ENCODE data around the gene TCP11.
A peak's percentile ranks its signal among the peaks of the same experiment; 100 is the strongest.

Gene TCP11

DNA sequence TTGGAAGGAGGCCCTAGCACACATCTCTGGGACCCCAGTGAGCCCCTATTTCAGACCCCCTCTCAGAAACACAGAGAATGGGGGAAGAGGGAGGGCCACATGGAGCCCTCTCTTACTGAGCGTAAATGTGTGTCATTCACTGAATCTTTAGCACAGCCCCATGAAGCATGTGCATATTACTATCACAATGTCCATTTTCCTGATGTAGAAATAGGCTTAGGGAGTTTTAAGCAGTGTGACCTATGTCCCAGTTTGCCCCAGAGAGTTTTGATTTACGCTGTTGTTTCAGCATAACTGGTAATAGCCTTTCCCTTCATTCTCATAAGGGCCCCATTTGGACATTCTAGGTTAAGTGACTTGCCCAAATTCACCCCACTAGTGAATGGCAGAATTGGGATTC is 25.0 kb upstream of the TCP11 start:
- no peaks in the 10 kb centered on the region for H3K36me3 ChIP-seq
- peaks cover 0 to 34% (median 14%) of the 10 kb centered on the region in 4 donors for H3K4me1 ChIP-seq
- intact Hi-C loops (cut with DNase I; ENCODE audit: low total_unique reads) = no loop called here
- H3K4me3 ChIP-seq = no peak overlapping the region
- peak overlapping the region in 1 of 2 donors; percentile 30 for H3K27ac ChIP-seq
- no peaks in the 10 kb centered on the region for H3K9me3 ChIP-seq
- no peak for TF ChIP-seq CTCF (IDR thresholded peaks at IDR 0.05)
- no peak for DNase-seq
- no peaks in the 10 kb centered on the region for H3K27me3 ChIP-seq

GRCh38 chr6:35165630-35166071 is 24.5 kb upstream of the TCP11 start:
- DNase-seq = no peak
- no peaks in the 10 kb centered on the region for H3K36me3 ChIP-seq
- intact Hi-C loops (cut with DNase I; ENCODE audit: low total_unique reads) = no loop called here
- H3K4me3 ChIP-seq = no peak overlapping the region
- H3K9me3 ChIP-seq = no peaks in the 10 kb centered on the region
- peaks cover 0 to 39% (median 14%) of the 10 kb centered on the region in 4 donors for H3K4me1 ChIP-seq
- H3K27me3 ChIP-seq = no peaks in the 10 kb centered on the region
- peak overlapping the region in 1 of 2 donors; percentile 30 for H3K27ac ChIP-seq
- no peak for TF ChIP-seq CTCF (IDR thresholded peaks at IDR 0.05)

GRCh38 chr6:35164868-35165267 is 23.7 kb upstream of the TCP11 start:
- Histone ChIP-seq H3K27me3 (no peaks in the 10 kb centered on the region), H3K36me3 (no peaks in the 10 kb centered on the region), H3K4me3 (no peak overlapping the region), H3K4me1 (peaks cover 0 to 39% (median 14%) of the 10 kb centered on the region in 4 donors), H3K27ac (no peak overlapping the region), H3K9me3 (no peaks in the 10 kb centered on the region)
- DNase-seq = no peak
- TF ChIP-seq CTCF (IDR thresholded peaks at IDR 0.05) = no peak
- intact Hi-C loops (cut with DNase I; ENCODE audit: low total_unique reads) = no loop called here

DNA sequence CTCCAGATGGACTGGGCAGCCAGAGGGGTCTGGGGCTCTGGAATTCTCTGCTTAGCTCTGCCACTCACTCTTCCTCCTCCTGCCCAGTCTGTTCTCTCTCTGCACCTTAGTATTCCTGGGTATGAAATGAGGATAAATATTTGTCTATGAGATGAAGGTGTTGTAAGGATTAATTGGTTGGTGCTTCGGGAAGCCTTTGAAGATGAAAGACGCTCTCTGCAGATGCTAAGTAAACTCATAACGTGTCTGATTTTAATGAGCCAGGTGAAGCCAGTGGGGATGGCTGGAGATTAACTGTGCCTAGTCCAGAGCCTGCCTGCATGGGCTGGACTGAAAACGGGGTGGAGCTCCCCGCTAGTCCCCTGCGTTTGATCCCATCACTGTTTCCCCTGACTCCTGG is 23.1 kb upstream of the TCP11 start:
- H3K4me1 ChIP-seq = peaks cover 0 to 39% (median 14%) of the 10 kb centered on the region in 4 donors
- TF ChIP-seq CTCF (IDR thresholded peaks at IDR 0.05) = no peak
- DNase-seq = no peak
- no peak overlapping the region for H3K4me3 ChIP-seq
- H3K27ac ChIP-seq = no peak overlapping the region
- no peaks in the 10 kb centered on the region for H3K27me3 ChIP-seq
- intact Hi-C loops (cut with DNase I; ENCODE audit: low total_unique reads) = no loop called here
- no peaks in the 10 kb centered on the region for H3K36me3 ChIP-seq
- no peaks in the 10 kb centered on the region for H3K9me3 ChIP-seq

DNA sequence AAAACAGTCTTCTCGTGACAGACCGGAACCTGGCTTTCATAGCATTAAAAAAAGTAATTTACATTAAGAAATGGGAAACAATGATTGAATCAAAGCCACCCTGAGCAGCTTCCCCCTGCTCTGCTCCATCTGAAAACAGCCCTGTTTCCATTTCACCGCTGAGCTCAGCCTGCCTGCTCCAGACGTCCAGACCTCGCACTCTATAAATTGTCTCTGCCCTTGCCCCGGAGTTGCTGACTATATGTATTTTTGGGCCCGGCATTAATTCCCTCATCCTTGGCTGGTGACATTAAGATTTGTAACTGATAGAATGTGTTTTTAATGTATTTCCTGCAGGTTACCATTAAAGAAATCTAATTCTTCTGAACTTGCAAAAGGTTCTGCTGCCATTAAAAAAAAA is 22.7 kb upstream of the TCP11 start:
- Histone ChIP-seq H3K9me3 (no peaks in the 10 kb centered on the region), H3K4me1 (peaks cover 0 to 39% (median 14%) of the 10 kb centered on the region in 4 donors), H3K4me3 (no peak overlapping the region), H3K27me3 (no peaks in the 10 kb centered on the region), H3K27ac (no peak overlapping the region), H3K36me3 (no peaks in the 10 kb centered on the region)
- intact Hi-C loops (cut with DNase I; ENCODE audit: low total_unique reads) = no loop called here
- TF ChIP-seq CTCF (IDR thresholded peaks at IDR 0.05) = no peak
- no peak for DNase-seq

All from tibial artery (tissue), 4 donors.